ENCODE data around the gene SHC4.

DNA sequence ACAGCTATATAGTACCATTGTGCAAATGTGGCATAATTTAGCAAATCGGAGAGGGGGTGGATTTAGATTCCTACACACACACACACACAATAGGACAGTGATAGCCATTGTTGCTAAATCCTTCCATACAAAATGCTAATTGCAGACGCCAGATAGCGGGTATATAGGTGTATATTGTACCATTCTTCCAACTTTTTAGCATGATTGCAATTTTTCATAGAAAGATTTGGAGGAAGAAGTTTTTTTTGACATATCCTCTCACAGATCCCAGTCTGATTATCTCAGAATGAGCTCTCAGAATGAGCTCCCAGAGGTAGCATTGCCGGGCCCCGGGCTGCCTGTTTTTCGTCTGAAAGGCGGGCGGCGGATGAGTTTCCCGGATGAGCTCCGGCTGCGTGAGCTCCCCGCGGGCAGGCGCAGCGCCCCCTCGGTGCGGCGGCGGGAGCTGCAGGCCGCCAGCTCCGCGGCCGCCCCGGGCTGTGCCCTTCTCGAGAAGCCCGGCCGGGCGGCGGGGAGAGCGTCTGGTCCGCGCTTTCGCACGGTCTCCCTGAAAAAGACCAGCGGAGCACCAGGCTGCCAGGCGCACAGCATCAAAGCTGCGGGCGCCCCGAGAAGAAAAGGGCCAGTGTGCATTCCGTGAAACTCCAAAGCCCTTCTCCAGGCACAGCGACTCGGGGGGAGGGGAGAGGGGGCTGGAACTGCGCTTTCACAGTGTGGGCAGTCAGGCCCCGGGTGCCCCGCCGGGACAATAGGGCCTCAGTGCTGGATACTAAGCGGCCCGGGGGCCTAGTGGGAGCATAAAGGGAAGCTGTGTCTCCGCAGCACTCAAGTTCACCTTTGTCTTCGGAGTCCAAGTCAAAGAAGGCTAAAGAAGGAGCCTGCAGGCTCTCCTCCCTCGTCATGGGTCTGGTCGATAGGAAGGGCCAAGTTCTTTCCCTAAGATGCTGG lies 12.0 kb upstream of the SHC4 start:
- TF ChIP-seq, protein P1, sequence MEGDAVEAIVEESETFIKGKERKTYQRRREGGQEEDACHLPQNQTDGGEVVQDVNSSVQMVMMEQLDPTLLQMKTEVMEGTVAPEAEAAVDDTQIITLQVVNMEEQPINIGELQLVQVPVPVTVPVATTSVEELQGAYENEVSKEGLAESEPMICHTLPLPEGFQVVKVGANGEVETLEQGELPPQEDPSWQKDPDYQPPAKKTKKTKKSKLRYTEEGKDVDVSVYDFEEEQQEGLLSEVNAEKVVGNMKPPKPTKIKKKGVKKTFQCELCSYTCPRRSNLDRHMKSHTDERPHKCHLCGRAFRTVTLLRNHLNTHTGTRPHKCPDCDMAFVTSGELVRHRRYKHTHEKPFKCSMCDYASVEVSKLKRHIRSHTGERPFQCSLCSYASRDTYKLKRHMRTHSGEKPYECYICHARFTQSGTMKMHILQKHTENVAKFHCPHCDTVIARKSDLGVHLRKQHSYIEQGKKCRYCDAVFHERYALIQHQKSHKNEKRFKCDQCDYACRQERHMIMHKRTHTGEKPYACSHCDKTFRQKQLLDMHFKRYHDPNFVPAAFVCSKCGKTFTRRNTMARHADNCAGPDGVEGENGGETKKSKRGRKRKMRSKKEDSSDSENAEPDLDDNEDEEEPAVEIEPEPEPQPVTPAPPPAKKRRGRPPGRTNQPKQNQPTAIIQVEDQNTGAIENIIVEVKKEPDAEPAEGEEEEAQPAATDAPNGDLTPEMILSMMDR (IDR thresholded peaks at IDR 0.05; ENCODE audit: low read depth, low read length), result peak; percentile 52
- TF ChIP-seq POLR2A (IDR thresholded peaks at IDR 0.05; ENCODE audit: extremely low read depth, insufficient read length), result peak; percentile 51
